ENCODE data around the gene TRIM49.
"Not testable (repeated sequence)": the region's sequence is repeated elsewhere in the genome, so short reads cannot be mapped to it uniquely, and the experiment has no call there.

DNA sequence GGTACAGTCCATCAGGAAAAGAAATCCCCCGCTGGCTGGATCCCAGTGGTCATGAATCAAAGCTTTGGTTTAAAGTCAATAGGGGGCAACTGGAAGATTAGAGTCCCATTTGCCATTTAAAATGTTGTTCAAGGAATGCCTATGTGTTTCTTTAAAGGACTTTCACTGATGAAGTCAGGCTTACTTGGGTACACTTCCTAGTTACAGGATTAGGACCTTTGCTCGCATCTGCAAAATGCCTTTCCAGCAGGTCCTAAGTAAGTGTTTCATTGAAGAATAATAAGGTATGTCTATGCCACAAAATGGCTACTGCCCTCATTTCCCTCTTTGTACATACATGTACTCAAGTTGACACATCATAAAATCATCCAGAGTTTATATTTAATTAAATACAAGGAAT, at the start of gene TRIM49:
- not testable (repeated sequence) for TF ChIP-seq POLR2A (IDR thresholded peaks at IDR 0.05)
- TF ChIP-seq, protein P1, sequence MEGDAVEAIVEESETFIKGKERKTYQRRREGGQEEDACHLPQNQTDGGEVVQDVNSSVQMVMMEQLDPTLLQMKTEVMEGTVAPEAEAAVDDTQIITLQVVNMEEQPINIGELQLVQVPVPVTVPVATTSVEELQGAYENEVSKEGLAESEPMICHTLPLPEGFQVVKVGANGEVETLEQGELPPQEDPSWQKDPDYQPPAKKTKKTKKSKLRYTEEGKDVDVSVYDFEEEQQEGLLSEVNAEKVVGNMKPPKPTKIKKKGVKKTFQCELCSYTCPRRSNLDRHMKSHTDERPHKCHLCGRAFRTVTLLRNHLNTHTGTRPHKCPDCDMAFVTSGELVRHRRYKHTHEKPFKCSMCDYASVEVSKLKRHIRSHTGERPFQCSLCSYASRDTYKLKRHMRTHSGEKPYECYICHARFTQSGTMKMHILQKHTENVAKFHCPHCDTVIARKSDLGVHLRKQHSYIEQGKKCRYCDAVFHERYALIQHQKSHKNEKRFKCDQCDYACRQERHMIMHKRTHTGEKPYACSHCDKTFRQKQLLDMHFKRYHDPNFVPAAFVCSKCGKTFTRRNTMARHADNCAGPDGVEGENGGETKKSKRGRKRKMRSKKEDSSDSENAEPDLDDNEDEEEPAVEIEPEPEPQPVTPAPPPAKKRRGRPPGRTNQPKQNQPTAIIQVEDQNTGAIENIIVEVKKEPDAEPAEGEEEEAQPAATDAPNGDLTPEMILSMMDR (IDR thresholded peaks at IDR 0.05) = not testable (repeated sequence)

Data from lower leg skin (tissue), 3 donors.